HUDEP-2 (cell line): Measurements from ENCODE around the gene GRPEL2.

Experiments used
- DNase-seq, 76 experiments: peaks; one replicate each; lab custom pipeline; 2025; ENCODE audit not compliant: unreplicated experiment in 76 of 76; lab: John Stamatoyannopoulos, UW

The GRPEL2 gene

GRCh38 chr5:149317281-149318048, 27.8 kb upstream of the GRPEL2 start:
- DNase-seq: peak in 15 of 76 experiments; percentile 3 to 41 (median 13)

- no peak for DNase-seq
Measured at GRCh38 chr5:149319174-149319573, 26.1 kb upstream of the GRPEL2 start.

GRCh38 chr5:149320791-149321330, 24.4 kb upstream of the GRPEL2 start:
- DNase-seq: peak in 48 of 76 experiments; percentile 2 to 60 (median 22)

- no peak for DNase-seq
Measured at GRCh38 chr5:149322518-149322917, 22.8 kb upstream of the GRPEL2 start.

DNA sequence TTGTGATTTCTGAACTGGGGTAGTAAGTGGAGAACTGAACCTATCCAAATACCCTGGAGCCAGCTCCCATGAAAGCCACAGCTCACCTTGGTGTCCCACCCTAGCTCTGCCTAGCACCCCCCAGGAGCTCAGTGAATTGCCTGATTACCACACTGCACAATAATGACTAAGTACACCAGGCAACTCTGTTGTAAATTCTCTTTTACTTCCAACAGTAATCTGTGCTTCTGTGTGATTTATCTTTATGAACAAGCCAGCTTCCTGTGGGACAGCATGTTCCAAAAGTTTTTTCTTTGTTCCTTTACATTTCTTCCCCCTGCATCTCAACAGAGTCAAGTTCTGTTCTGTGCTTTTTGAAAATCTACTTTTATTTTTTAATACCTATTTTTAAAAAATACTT, 22.1 kb upstream of the GRPEL2 start:
- DNase-seq: no peak

DNA sequence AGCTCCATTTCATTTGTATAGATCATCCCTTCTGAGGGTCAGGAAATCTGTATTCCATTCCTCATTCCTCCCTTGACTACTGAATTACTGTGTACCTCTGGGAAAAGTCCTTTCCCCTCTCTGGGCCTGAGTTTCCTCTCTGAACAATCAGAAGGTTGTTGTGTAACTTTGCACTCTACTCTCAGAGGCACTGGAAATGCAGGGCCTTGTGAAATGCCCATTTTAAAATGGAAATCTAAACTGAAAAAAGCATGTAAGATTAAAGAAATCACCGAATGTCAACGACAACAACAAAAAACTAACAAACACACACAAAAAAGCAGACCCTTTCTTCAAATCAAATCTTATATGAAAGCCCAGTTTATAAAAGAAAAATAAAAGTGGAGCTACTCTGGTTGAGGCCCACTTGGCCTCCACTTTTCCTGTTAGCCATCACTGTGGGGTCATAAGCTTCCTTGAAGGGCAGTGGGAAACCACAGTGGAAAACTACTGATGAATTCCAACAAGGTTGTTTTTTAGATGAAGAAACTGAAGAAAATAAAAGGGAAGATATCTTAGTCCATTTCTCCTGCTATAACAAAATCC, 21.6 kb upstream of the GRPEL2 start:
- no peak for DNase-seq

DNA sequence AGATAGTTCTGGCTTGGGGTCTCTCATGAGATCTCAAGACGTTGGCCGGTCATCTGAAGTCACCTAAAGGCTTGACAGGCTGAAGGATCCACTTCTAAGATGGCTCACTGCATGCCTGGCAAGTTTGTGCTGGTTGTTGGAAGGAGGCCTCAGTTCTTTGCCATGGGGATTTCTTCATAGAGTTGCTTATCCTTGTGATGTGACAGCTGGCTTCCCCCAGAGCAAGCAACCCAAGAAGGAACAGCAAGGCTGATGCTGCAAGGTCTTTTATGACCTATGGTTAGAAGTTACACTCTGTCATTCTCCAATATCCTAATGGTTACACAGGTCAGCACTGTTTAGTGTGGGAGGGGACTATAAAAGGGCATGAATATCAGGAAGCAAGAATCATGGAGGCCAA, 20.7 kb upstream of the GRPEL2 start:
- no peak for DNase-seq

- peak in 1 of 76 experiments; percentile 5 for DNase-seq
Measured at GRCh38 chr5:149325166-149325735, 20.0 kb upstream of the GRPEL2 start.

- DNase-seq: no peak
Measured at GRCh38 chr5:149325894-149326293, 19.4 kb upstream of the GRPEL2 start.

DNA sequence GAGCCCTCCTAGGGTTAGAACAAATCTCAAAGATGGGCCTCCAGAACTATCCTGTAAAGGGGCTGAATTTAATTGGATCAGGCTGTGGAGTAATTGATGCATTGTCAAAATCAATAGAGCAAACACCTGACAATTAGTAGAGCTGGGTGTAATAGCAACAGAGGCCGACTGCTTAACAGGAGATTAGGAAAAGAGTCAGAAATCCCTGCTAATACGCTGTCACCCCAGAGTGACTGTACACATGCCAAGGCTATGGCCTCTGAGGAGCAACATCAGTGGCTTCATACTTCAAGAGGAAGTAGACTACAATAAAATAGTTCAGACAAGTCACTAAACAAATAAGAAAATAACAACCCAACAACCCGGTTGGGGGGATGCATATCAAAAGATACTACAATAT, 18.7 kb upstream of the GRPEL2 start:
- no peak for DNase-seq

GRCh38 chr5:149328177-149328576, 17.1 kb upstream of the GRPEL2 start:
- DNase-seq: no peak

GRCh38 chr5:149333711-149334443, 11.4 kb upstream of the GRPEL2 start:
- no peak for DNase-seq

- no peak for DNase-seq
Measured at GRCh38 chr5:149337736-149338135, 7.6 kb upstream of the GRPEL2 start.

GRCh38 chr5:149338364-149338763, 6.9 kb upstream of the GRPEL2 start:
- DNase-seq: no peak

GRCh38 chr5:149340920-149341319, 4.4 kb upstream of the GRPEL2 start:
- DNase-seq: no peak

DNA sequence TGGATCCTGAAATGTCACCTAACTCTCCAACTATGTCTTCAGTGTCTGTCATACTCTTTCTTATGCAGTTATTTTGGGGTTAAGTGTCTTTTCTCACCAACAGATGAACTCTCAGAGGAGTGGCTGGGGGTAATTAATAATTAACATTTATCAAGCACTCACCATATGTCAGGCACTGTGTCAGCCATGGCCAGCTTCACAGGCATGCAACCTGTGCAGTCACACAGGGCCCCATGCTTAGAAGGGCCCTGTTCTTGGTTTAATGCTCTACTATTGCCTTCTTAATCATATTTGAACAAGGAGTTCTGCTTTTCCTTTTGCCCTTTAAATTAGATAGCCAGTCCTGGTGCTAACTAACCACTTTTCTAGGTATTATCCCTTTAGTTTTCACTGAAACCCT, 3.4 kb upstream of the GRPEL2 start:
- DNase-seq: no peak

GRCh38 chr5:149344151-149344550, 1.1 kb upstream of the GRPEL2 start:
- no peak for DNase-seq

DNA sequence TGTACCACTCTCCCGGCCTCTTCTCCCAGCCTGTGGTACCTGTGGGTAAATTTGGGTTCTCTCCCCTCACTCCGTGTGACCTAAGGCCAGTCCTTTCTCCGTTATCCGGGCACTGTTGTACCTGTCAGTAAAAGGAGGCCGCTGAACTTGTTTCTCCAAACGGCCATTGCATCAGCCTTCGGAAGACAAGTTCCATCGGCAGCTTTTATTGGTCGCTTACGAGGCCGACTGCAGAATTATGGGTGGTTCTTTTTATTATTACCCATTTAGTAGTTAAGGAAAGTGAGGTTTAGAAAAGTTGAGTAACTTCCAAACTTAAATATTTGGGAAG, 558 bp downstream of the GRPEL2 start:
- peak in 4 of 76 experiments; percentile 11 to 28 (median 16) for DNase-seq

DNA sequence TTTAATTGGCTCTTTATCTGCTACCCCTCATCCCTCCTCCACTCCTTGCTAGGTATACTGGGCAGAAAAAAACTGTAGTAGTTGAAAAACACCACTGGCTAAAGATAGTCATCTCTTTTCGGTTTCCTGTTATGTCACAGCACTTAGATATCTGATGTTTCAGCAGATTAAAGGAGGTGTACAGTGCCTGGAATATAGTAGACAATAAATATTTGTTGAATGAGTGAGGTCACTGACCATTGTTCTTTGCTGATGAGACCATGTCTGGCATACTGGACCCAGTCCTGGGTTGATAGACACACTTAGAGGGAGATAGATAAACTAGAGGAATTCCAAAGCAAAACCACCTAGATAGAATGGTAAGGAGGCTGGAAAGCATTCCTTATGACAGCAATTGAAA, 3.2 kb downstream of the GRPEL2 start:
- no peak for DNase-seq

DNA sequence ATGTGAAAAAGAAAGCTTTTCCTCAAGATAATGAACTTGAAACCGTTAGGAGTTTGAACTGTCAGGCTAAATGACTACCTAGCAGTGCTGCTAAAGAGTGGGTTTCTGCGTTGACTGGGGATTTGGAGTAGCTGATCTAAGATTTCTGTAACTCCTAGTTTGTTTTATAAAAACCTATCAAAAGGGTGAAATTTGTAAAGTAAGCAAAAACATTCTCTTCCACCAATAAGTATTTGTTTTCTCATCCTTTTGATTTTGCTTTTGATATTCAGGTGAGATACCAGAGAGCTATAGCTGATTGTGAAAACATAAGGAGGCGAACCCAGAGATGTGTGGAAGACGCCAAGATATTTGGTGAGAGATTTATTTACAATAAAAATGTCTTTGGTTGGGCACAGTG, 4.1 kb downstream of the GRPEL2 start:
- DNase-seq: no peak

DNA sequence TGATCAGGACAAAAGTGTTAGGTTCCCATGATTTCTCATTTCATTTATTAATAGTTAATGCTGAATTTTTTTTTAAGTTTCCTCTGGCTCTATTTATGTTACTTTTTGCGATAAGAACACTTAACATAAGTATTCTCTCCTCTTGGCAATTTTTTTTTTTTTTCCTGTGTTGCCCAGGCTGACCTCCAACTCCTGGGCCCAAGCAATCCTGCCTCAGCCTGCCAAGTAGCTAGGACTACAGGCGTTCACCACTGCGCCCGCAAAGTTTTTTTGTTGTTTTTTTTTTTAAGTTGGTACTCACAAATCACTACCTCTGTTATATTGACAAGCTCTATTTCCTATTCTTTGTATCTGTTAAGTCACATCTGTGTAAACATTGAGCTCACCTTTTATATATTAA, 6.9 kb downstream of the GRPEL2 start:
- no peak for DNase-seq
